GM12891 (cell line): ENCODE measurements around the gene CTNNA1.

Experiments used
- POLR2A ChIP-seq: IDR thresholded peaks from 2 replicates; pipeline ENCODE4 v1.6.1; 2011; ENCODE audit warnings: low read depth, low read length, control low read depth
- TAF1 ChIP-seq: IDR thresholded peaks from 2 replicates; pipeline ENCODE4 v1.6.1; 2011; ENCODE audit warnings: low read depth, low read length, control low read depth

- no peak for TF ChIP-seq POLR2A
- TF ChIP-seq TAF1 = no peak
Measured at GRCh38 chr5:138912093-138912492, 158.9 kb downstream of the CTNNA1 start.
